OCI-LY3 (cell line): ENCODE data around the gene TBCE.
"Not testable (repeated sequence)": the region's sequence is repeated elsewhere in the genome, so short reads cannot be mapped to it uniquely, and the experiment has no call there.

Source experiments
- H2AFZ ChIP-seq: fragments of 200-600, 300-600 bp; shearing (Covaris generic); 2 replicates; pipeline ENCODE4 v1.6.0; 2014; ENCODE audit warnings: antibody characterized with exemption, low read depth, low read length
- H3K27ac ChIP-seq: fragments of 200-600, 300-600 bp; sonication (generic); 2 replicates; pipeline ENCODE4 v1.5.1; 2014; ENCODE audit warnings: mild to moderate bottlenecking, low read length, moderate library complexity, mixed read lengths
- H3K27me3 ChIP-seq: fragments of 200-600, 300-600 bp; sonication (generic); 2 replicates; pipeline ENCODE4 v1.6.1; 2014; ENCODE audit warnings: low read depth, low read length, mixed read lengths
- H3K36me3 ChIP-seq: fragments of 200-600, 300-600 bp; sonication (generic); replicated peaks from 2 replicates; pipeline ENCODE3; 2014; ENCODE audit warnings: low read depth, low read length, mixed read lengths
- H3K4me1 ChIP-seq: fragments of 300-600, 200-600 bp; sonication (generic); 2 replicates; pipeline ENCODE4 v1.6.1; 2014; ENCODE audit warnings: low read length, mixed read lengths
- H3K4me2 ChIP-seq: fragments of 200-600, 300-600 bp; sonication (generic); 2 replicates; pipeline ENCODE4 v1.6.1; 2014; ENCODE audit warnings: low read length, mixed read lengths
- H3K4me3 ChIP-seq: fragments of 300-600, 200-600 bp; sonication (generic); 2 replicates; pipeline ENCODE4 v1.5.1; 2014; ENCODE audit warnings: antibody characterized with exemption, mild to moderate bottlenecking, low read length, moderate library complexity
- H3K79me2 ChIP-seq: fragments of 300-600, 200-600 bp; shearing (Covaris generic); 2 replicates; pipeline ENCODE4 v1.6.1; 2014; ENCODE audit warnings: mild to moderate bottlenecking, low read length, mixed read lengths
- H3K9ac ChIP-seq: fragments of 300-600, 200-600 bp; shearing (Covaris generic); 2 replicates; pipeline ENCODE4 v1.6.0; 2014; ENCODE audit warnings: mild to moderate bottlenecking, low read length, moderate library complexity
- H3K9me3 ChIP-seq: fragments of 200-600, 300-600 bp; shearing (Covaris generic); 2 replicates; pipeline ENCODE4 v1.6.1; 2014; ENCODE audit warnings: low read length, mixed read lengths; ENCODE audit not compliant: insufficient read depth
- H4K20me1 ChIP-seq: fragments of 200-600, 300-600 bp; sonication (generic); 2 replicates; pipeline ENCODE4 v1.6.1; 2016; ENCODE audit warnings: low read length, mixed read lengths; ENCODE audit not compliant: insufficient read depth
- CTCF ChIP-seq: fragments of 200-600, 300-600 bp; sonication (generic); IDR thresholded peaks from 2 replicates; pipeline ENCODE4 v1.5.1; 2014; ENCODE audit warnings: antibody characterized with exemption, low read length, low read depth
- EZH2phosphoT487 ChIP-seq: fragments of 200-600 bp; shearing (Covaris generic); IDR thresholded peaks from 2 replicates; pipeline ENCODE4 v1.6.1; 2018; ENCODE audit warnings: antibody characterized with exemption, mixed run types, low read depth

TBCE gene

GRCh38 chr1:235385633-235386032 is 18.4 kb downstream of the TBCE start:
- not testable (repeated sequence) for H3K4me3 ChIP-seq, H3K36me3 ChIP-seq, H3K9me3 ChIP-seq, H4K20me1 ChIP-seq, H3K4me1 ChIP-seq, H3K27ac ChIP-seq, H3K4me2 ChIP-seq, H3K9ac ChIP-seq, H3K27me3 ChIP-seq, H2AFZ ChIP-seq, H3K79me2 ChIP-seq

DNA sequence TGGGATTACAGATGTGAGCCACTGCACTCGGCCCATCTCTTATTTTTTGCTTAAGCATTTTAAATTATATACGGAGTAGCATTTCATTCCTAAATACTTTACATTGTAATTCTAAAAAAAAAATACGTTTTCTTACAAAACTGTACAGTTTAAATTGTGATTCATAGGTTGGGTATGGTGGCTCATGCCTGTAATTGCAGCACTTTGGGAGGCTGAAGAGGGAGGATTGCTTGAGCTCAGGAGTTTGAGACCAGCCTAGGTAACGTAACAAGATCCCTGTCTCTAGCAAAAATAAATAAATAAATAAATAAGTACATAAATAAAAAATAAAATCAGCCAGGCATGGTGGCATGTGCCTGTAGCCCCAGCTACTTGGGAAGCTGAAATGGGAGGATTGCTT is 24.6 kb downstream of the TBCE start:
- Histone ChIP-seq H3K9me3 (no peaks in the 10 kb centered on the region), H3K4me1 (no peaks in the 10 kb centered on the region), H3K9ac (no peak overlapping the region), H3K4me2 (no peak overlapping the region), H4K20me1 (0 out of 2 replicates have a peak, but pooled peaks cover 2% of the 10 kb centered on the region), H3K4me3 (no peak overlapping the region), H3K79me2 (peaks cover 3% of the 10 kb centered on the region; the same call in 1 of the 2 replicates), H3K27ac (no peak overlapping the region), H3K27me3 (no peaks in the 10 kb centered on the region), H2AFZ (no peak overlapping the region), H3K36me3 (no peaks in the 10 kb centered on the region)
- TF ChIP-seq EZH2phosphoT487, result no peak
- no peak for TF ChIP-seq CTCF

DNA sequence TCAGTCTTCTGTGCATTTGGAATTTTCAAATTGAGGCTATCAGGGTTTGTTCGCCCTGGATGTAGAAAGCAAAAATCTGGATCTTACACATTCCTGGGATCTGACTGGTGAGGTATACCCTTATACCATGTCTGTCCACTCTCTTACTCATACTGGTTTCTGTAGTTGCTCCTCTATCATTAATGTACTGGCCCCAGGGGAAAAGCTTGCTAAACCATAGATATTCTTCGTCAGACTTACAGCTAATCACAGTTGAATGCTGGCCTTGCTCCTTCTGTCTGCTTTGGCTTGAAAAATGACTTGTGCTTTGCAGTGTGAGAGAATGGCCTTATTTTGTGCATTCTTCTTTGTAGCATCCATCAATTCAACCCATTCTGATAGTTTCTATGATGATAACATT is 30.5 kb downstream of the TBCE start:
- Histone ChIP-seq H3K9ac (no peak overlapping the region), H4K20me1 (no peaks in the 10 kb centered on the region), H3K79me2 (peaks cover 6% of the 10 kb centered on the region; the same call in 1 of the 2 replicates), H3K9me3 (no peaks in the 10 kb centered on the region), H3K36me3 (no peaks in the 10 kb centered on the region), H3K4me3 (no peak overlapping the region), H3K4me1 (no peaks in the 10 kb centered on the region), H2AFZ (no peak overlapping the region), H3K27ac (no peak overlapping the region), H3K4me2 (no peak overlapping the region), H3K27me3 (no peaks in the 10 kb centered on the region)
- TF ChIP-seq CTCF, result no peak
- no peak for TF ChIP-seq EZH2phosphoT487

DNA sequence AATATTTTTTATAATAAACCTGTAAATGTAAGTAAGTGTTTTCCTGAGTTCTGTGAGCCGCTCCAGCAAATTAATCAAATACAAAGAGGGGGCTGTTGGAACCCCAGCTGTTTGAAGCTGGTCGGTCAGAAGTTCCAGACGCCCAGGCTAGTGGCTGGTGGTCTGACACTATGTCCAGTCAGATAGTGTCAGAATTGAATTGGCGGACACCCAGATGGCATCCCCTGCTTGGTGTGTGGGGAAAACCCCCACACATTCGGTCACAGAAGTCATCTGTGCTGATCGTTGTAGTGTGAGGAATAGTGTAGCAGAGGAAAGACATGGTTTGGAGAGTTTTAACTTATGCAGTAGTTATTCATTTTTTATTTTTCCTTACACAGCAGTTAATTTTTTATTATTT is 32.4 kb downstream of the TBCE start:
- H4K20me1 ChIP-seq, result no peaks in the 10 kb centered on the region
- H3K4me1 ChIP-seq, result no peaks in the 10 kb centered on the region
- H2AFZ ChIP-seq, result no peak overlapping the region
- TF ChIP-seq CTCF (no peak), EZH2phosphoT487 (no peak)
- no peak overlapping the region for H3K4me3 ChIP-seq
- no peak overlapping the region for H3K4me2 ChIP-seq
- no peak overlapping the region for H3K9ac ChIP-seq
- no peak overlapping the region for H3K27ac ChIP-seq
- H3K79me2 ChIP-seq, result peaks cover 6% of the 10 kb centered on the region; the same call in 1 of the 2 replicates
- no peaks in the 10 kb centered on the region for H3K36me3 ChIP-seq
- H3K9me3 ChIP-seq, result no peaks in the 10 kb centered on the region
- no peaks in the 10 kb centered on the region for H3K27me3 ChIP-seq

GRCh38 chr1:235401251-235401650 is 34.0 kb downstream of the TBCE start:
- no peak overlapping the region for H3K4me3 ChIP-seq
- no peak overlapping the region for H3K4me2 ChIP-seq
- H3K36me3 ChIP-seq, result no peaks in the 10 kb centered on the region
- no peaks in the 10 kb centered on the region for H3K4me1 ChIP-seq
- no peaks in the 10 kb centered on the region for H3K27me3 ChIP-seq
- H3K9ac ChIP-seq, result no peak overlapping the region
- H2AFZ ChIP-seq, result no peak overlapping the region
- H3K79me2 ChIP-seq, result peaks cover 6% of the 10 kb centered on the region; the same call in 1 of the 2 replicates
- H4K20me1 ChIP-seq, result no peaks in the 10 kb centered on the region
- H3K27ac ChIP-seq, result no peak overlapping the region
- TF ChIP-seq EZH2phosphoT487, result no peak
- TF ChIP-seq CTCF, result no peak
- no peaks in the 10 kb centered on the region for H3K9me3 ChIP-seq
